Neural crest cell (in vitro differentiated cells): ENCODE measurements around the gene AGPAT4. TPM values are rescaled to one million over a fixed set of nuclear protein-coding genes. Genes with fewer than 3 reads are reported as not detected.

Experiments used
- DNase-seq: peaks from one replicate; pipeline ENCODE4 v3.0.0; 2021; ENCODE audit warnings: low read depth, mixed read lengths, low spot score
- H3K27ac Mint-ChIP-seq: one replicate; pipeline ENCODE4 v1.8.0; 2021; ENCODE audit warnings: mild to moderate bottlenecking, mixed read lengths; ENCODE audit not compliant: unreplicated experiment
- H3K27me3 Mint-ChIP-seq: 2 replicates; pipeline ENCODE4 v1.8.0; 2021; ENCODE audit warnings: low read depth, mild to moderate bottlenecking, mixed read lengths
- H3K36me3 Mint-ChIP-seq: 2 replicates; pipeline ENCODE4 v1.8.0; 2021; ENCODE audit warnings: low read depth, mild to moderate bottlenecking, mixed read lengths
- H3K4me1 Mint-ChIP-seq: 2 replicates; pipeline ENCODE4 v1.8.0; 2021; ENCODE audit warnings: mixed read lengths
- H3K4me3 Mint-ChIP-seq: one replicate; pipeline ENCODE4 v1.8.0; 2021; ENCODE audit warnings: mild to moderate bottlenecking, mixed read lengths
- H3K9me3 Mint-ChIP-seq: 2 replicates; pipeline ENCODE4 v1.8.0; 2021; ENCODE audit warnings: mixed read lengths
- total RNA-seq: library from RNA; stranded (reverse); gene quantifications from 2 replicates; pipeline ENCODE4 v1.2.1, GENCODE V29; 2021
- TF ChIP-seq, protein P1 (sequence below): fragments of 200-600 bp; sonication (generic); conservative IDR thresholded peaks from 2 replicates; pipeline ENCODE4 v1.5.0; 2021; ENCODE audit warnings: antibody characterized with exemption, mild to moderate bottlenecking

AGPAT4 gene
- total RNA-seq, 1 donor from 2014 or later, result 37.6 TPM

GRCh38 chr6:161272635-161273273, 1.1 kb downstream of the AGPAT4 start:
- TF ChIP-seq, protein P1, sequence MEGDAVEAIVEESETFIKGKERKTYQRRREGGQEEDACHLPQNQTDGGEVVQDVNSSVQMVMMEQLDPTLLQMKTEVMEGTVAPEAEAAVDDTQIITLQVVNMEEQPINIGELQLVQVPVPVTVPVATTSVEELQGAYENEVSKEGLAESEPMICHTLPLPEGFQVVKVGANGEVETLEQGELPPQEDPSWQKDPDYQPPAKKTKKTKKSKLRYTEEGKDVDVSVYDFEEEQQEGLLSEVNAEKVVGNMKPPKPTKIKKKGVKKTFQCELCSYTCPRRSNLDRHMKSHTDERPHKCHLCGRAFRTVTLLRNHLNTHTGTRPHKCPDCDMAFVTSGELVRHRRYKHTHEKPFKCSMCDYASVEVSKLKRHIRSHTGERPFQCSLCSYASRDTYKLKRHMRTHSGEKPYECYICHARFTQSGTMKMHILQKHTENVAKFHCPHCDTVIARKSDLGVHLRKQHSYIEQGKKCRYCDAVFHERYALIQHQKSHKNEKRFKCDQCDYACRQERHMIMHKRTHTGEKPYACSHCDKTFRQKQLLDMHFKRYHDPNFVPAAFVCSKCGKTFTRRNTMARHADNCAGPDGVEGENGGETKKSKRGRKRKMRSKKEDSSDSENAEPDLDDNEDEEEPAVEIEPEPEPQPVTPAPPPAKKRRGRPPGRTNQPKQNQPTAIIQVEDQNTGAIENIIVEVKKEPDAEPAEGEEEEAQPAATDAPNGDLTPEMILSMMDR, result no peak
- Mint-ChIP-seq H3K27me3 (no peaks in the 10 kb centered on the region), H3K4me3 (peak overlapping the region; percentile 93), H3K4me1 (peaks cover 52% of the 10 kb centered on the region), H3K27ac (peak overlapping the region; percentile 99), H3K36me3 (peaks cover 18% of the 10 kb centered on the region), H3K9me3 (peaks cover 5% of the 10 kb centered on the region)
- DNase-seq, result no peak

GRCh38 chr6:161271343-161272030, 2.4 kb downstream of the AGPAT4 start:
- Mint-ChIP-seq H3K27me3 (no peaks in the 10 kb centered on the region), H3K9me3 (peaks cover 2% of the 10 kb centered on the region), H3K27ac (no peak overlapping the region), H3K4me1 (peaks cover 60% of the 10 kb centered on the region), H3K36me3 (peaks cover 19% of the 10 kb centered on the region), H3K4me3 (peak overlapping the region; percentile 78)
- no peak for DNase-seq
- TF ChIP-seq, protein P1, result no peak

DNA sequence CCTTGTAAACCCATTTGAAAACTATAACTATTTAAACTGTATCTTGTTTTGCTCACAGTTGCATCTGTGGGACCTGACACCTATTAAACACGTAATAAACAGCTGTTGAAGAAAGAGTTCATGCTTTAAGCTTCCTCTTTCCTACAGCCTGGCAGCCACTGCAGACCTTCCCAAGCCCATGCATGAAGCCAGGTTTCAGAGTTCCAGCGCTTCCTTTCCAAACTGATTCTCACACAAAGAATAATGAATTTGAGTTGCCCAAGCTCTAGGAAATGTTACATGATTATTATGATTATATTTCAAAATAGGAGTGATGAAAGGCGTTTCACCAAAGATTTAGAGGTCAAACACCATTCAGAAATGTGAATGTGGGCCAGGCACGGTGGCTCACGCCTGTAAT, 3.7 kb downstream of the AGPAT4 start:
- TF ChIP-seq, protein P1, result no peak
- Mint-ChIP-seq H3K36me3 (peaks cover 19% of the 10 kb centered on the region), H3K27ac (no peak overlapping the region), H3K27me3 (no peaks in the 10 kb centered on the region), H3K4me1 (peaks cover 63% of the 10 kb centered on the region), H3K4me3 (peak overlapping the region; percentile 68), H3K9me3 (peaks cover 2% of the 10 kb centered on the region)
- DNase-seq, result no peak

- Mint-ChIP-seq H3K9me3 (peaks cover 2% of the 10 kb centered on the region), H3K27me3 (no peaks in the 10 kb centered on the region), H3K36me3 (peaks cover 19% of the 10 kb centered on the region), H3K27ac (no peak overlapping the region), H3K4me3 (peak overlapping the region; percentile 68), H3K4me1 (peaks cover 55% of the 10 kb centered on the region)
- DNase-seq, result no peak
- TF ChIP-seq, protein P1, result no peak
Measured at GRCh38 chr6:161269310-161269709, 4.6 kb downstream of the AGPAT4 start.

DNA sequence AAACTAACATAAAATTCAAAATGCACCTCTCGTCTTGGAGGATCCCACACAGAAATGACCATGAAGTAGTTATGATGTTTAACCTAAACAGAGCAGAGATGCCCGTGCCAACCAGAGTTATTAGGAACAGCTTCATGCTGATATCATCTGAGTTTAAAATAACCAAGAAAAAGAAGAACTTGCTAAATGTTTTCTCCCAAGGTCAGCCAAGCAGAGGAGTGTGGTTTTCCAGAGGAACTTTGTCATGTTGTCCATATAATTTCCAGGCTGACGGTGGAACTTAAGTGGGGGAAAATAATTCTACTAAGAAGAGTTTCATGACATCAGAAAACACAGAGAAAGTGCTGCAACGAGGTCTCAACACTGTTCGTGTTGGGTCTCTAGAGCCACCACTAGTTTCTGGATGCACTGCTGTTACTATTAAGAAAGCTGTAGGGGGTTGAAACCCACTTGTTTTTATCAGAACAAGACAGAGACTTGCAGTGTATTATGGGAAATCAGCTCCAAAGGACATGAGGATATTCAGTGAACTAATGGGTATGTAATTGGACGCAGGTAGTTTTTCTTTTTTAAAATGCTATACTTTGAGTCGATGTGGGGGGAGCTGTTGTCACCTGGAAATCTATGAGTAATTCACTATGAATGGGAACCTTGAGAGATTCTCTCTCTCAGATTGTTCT, 5.2 kb downstream of the AGPAT4 start:
- H3K36me3 Mint-ChIP-seq, result peaks cover 19% of the 10 kb centered on the region
- H3K27ac Mint-ChIP-seq, result no peak overlapping the region
- H3K27me3 Mint-ChIP-seq, result no peaks in the 10 kb centered on the region
- no peak for DNase-seq
- H3K9me3 Mint-ChIP-seq, result peaks cover 2% of the 10 kb centered on the region
- TF ChIP-seq, protein P1, result no peak
- H3K4me1 Mint-ChIP-seq, result peaks cover 50% of the 10 kb centered on the region
- H3K4me3 Mint-ChIP-seq, result peak overlapping the region; percentile 25
